Esophagus squamous epithelium (tissue), 5 donors: Measurements from ENCODE around the gene GRK5. TPM values are rescaled to one million over a fixed set of nuclear protein-coding genes. Genes with fewer than 3 reads are reported as not detected.

Experiments used
- DNase-seq: peaks from one replicate; lab custom pipeline; 2025; lab: John Stamatoyannopoulos, UW
- H3K27ac ChIP-seq, 4 donors: fragments of 200-600 bp; sonication (generic); one replicate each; pipeline ENCODE4 v1.5.1; 2016 to 2019; ENCODE audit warnings: mild to moderate bottlenecking in 1 of 4
- H3K27me3 ChIP-seq, 4 donors: fragments of 200-600 bp; sonication (generic); 1 replicate in 3 of 4; 2 replicates in 1 of 4; pipeline versions ENCODE4 v1.5.1 to v1.6.0; 2017 to 2021; ENCODE audit warnings: antibody characterized with exemption in 1 of 4
- H3K36me3 ChIP-seq, 3 donors: fragments of 200-600 bp; sonication (generic); one replicate each; pipeline ENCODE4 v1.5.1; 2016 to 2019
- H3K4me1 ChIP-seq, 3 donors: fragments of 200-600 bp; sonication (generic); one replicate each; pipeline ENCODE4 v1.5.1; 2017 to 2019
- H3K4me3 ChIP-seq, 4 donors: fragments of 200-600 bp; sonication (generic); 1 replicate in 3 of 4; 2 replicates in 1 of 4; pipeline ENCODE4 v1.5.1; 2016 to 2019; ENCODE audit warnings: mild to moderate bottlenecking in 2 of 4, moderate library complexity in 1 of 4
- H3K9me3 ChIP-seq, 3 donors: fragments of 200-600 bp; sonication (generic); one replicate each; pipeline ENCODE4 v1.5.1; 2016 to 2019
- CTCF ChIP-seq, 6 experiments: fragments of 450-650 bp in 4 of 6; fragments of 200-600 bp in 2 of 6; sonication (generic) in 2 of 6; IDR thresholded peaks; one replicate each; pipeline ENCODE4 v1.5.1; 2016 to 2019; ENCODE audit warnings: antibody characterized with exemption in 6 of 6, mild to moderate bottlenecking in 4 of 6, moderate library complexity in 4 of 6
- POLR2A ChIP-seq, 4 donors: fragments of 450-650 bp; IDR thresholded peaks; one replicate each; pipeline ENCODE4 v1.6.1; 2017; ENCODE audit warnings: antibody characterized with exemption in 4 of 4, mild to moderate bottlenecking in 4 of 4, moderate library complexity in 3 of 4
- WGBS, 2 donors: methylation state at CpG; one replicate each; pipeline ENCODE4 v1.1.5; 2018; 5-methylcytosine and 5-hydroxymethylcytosine counted together
- intact Hi-C: fragments of 100-400 bp; cut with DNase I; formaldehyde crosslinking; loops from one replicate; pipeline ENCODE4 v1.15.0; 2022
- total RNA-seq, 4 donors: library from RNA; depleted of rRNA; stranded (reverse); fragments of >200 nt; gene quantifications; one replicate each; pipeline ENCODE4 v1.1.0, GENCODE V29; 2016
- donor health status: DM: yes; HTN: yes; CAD: no.

GRK5 gene
- total RNA-seq, 4 donors from 2014 or later: 2.4 to 18.9 (median 6.3) TPM

- H3K27me3 ChIP-seq: no peaks in the 10 kb centered on the region
- H3K36me3 ChIP-seq: no peaks in the 10 kb centered on the region
- H3K4me1 ChIP-seq: peaks cover 14 to 93% (median 67%) of the 10 kb centered on the region in 3 donors
- peak overlapping the region; percentile 58 to 92 (median 74) for H3K27ac ChIP-seq
- H3K4me3 ChIP-seq: peak overlapping the region in 1 of 4 donors; percentile 44
- TF ChIP-seq CTCF (IDR thresholded peaks at IDR 0.05): peak; percentile 17 to 55 (median 35)
- TF ChIP-seq POLR2A (IDR thresholded peaks at IDR 0.05): no peak
- H3K9me3 ChIP-seq: no peaks in the 10 kb centered on the region
- DNase-seq: peak; percentile 28
- 43 to 58% methylated on average over 4 to 5 of the region's 9 CpGs for WGBS, 2 donors
- intact Hi-C loops: loop anchor here (10.0 kb wide), 1 partner anchor 92 kb away; no protein-coding TSS in a partner anchor
Observed at GRCh38 chr10:119306514-119306951, 99.2 kb downstream of the GRK5 start.

GRCh38 chr10:119306986-119307392, 99.6 kb downstream of the GRK5 start:
- WGBS, 2 donors: 39 to 63% methylated on average over 3 to 4 of the region's 4 CpGs
- intact Hi-C loops: loop anchor here (10.0 kb wide), 1 partner anchor 92 kb away; no protein-coding TSS in a partner anchor
- peak overlapping the region in 3 of 4 donors; percentile 72 to 92 (median 75) for H3K27ac ChIP-seq
- no peak overlapping the region for H3K4me3 ChIP-seq
- H3K27me3 ChIP-seq: no peaks in the 10 kb centered on the region
- TF ChIP-seq CTCF (IDR thresholded peaks at IDR 0.05) (no peak), POLR2A (IDR thresholded peaks at IDR 0.05) (no peak)
- DNase-seq: no peak
- no peaks in the 10 kb centered on the region for H3K36me3 ChIP-seq
- no peaks in the 10 kb centered on the region for H3K9me3 ChIP-seq
- peaks cover 14 to 88% (median 62%) of the 10 kb centered on the region in 3 donors for H3K4me1 ChIP-seq

GRCh38 chr10:119308089-119308488, 100.7 kb downstream of the GRK5 start:
- intact Hi-C loops: loop anchor here (10.0 kb wide), 1 partner anchor 93 kb away; no protein-coding TSS in a partner anchor
- Histone ChIP-seq H3K4me3 (no peak overlapping the region), H3K27me3 (no peaks in the 10 kb centered on the region), H3K9me3 (no peaks in the 10 kb centered on the region), H3K36me3 (no peaks in the 10 kb centered on the region), H3K27ac (peak overlapping the region in 1 of 4 donors; percentile 92), H3K4me1 (peaks cover 14 to 77% (median 53%) of the 10 kb centered on the region in 3 donors)
- 100% methylated on average over 2 to 4 of the region's 12 CpGs for WGBS, 2 donors
- DNase-seq: no peak
- no peak for TF ChIP-seq POLR2A (IDR thresholded peaks at IDR 0.05)
- TF ChIP-seq CTCF (IDR thresholded peaks at IDR 0.05): no peak

- no peaks in the 10 kb centered on the region for H3K36me3 ChIP-seq
- TF ChIP-seq CTCF (IDR thresholded peaks at IDR 0.05): no peak
- no peak for TF ChIP-seq POLR2A (IDR thresholded peaks at IDR 0.05)
- H3K27me3 ChIP-seq: no peaks in the 10 kb centered on the region
- peaks cover 14 to 79% (median 52%) of the 10 kb centered on the region in 3 donors for H3K4me1 ChIP-seq
- H3K27ac ChIP-seq: peak overlapping the region in 1 of 4 donors; percentile 92
- WGBS, 2 donors: 73 to 91% methylated on average over 4 to 14 of the region's 24 CpGs
- no peak for DNase-seq
- no peak overlapping the region for H3K4me3 ChIP-seq
- H3K9me3 ChIP-seq: no peaks in the 10 kb centered on the region
- intact Hi-C loops: loop anchor here (10.0 kb wide), 1 partner anchor 94 kb away; no protein-coding TSS in a partner anchor
Observed at GRCh38 chr10:119308551-119309422, 101.4 kb downstream of the GRK5 start.

- H3K36me3 ChIP-seq: no peaks in the 10 kb centered on the region
- peak overlapping the region in 1 of 4 donors; percentile 92 for H3K27ac ChIP-seq
- H3K4me1 ChIP-seq: peaks cover 15 to 79% (median 53%) of the 10 kb centered on the region in 3 donors
- H3K4me3 ChIP-seq: no peak overlapping the region
- TF ChIP-seq CTCF (IDR thresholded peaks at IDR 0.05): no peak
- TF ChIP-seq POLR2A (IDR thresholded peaks at IDR 0.05): no peak
- no peaks in the 10 kb centered on the region for H3K27me3 ChIP-seq
- intact Hi-C loops: loop anchor here (10.0 kb wide), 1 partner anchor 95 kb away; no protein-coding TSS in a partner anchor
- H3K9me3 ChIP-seq: no peaks in the 10 kb centered on the region
- DNase-seq: no peak
- WGBS, 2 donors: 77 to 88% methylated on average over 2 of the region's 2 CpGs
Observed at GRCh38 chr10:119309423-119309770, 102.0 kb downstream of the GRK5 start.
